H1 (cell line): Measurements from ENCODE around the gene RNASE9. TPM values are rescaled to one million over a fixed set of nuclear protein-coding genes. Genes with fewer than 3 reads are reported as not detected.
A peak's percentile ranks its signal among the peaks of the same experiment; 100 is the strongest.

ENCODE experiments used
- BCL11A ChIP-seq, 2 experiments: IDR thresholded peaks; one replicate each; pipeline ENCODE4 v1.6.1; 2011; ENCODE audit warnings: low read depth in 2 of 2, low read length in 2 of 2, mild to moderate bottlenecking in 2 of 2
- BRCA1 ChIP-seq: IDR thresholded peaks from 2 replicates; pipeline ENCODE4 v1.6.1; 2012; ENCODE audit warnings: low read depth, low read length, improper control_type of control experiment
- CBX5 ChIP-seq: fragments of 300-800, 300-1000 bp; sonication (generic); IDR thresholded peaks from 2 replicates; pipeline ENCODE4 v1.7.1; 2016; ENCODE audit warnings: antibody characterized with exemption, low read length, low read depth
- CTBP2 ChIP-seq: IDR thresholded peaks from 2 replicates; pipeline ENCODE4 v1.7.0; 2011; ENCODE audit warnings: borderline replicate concordance, mild to moderate bottlenecking, moderate library complexity, mixed read lengths, low read length; ENCODE audit not compliant: insufficient read depth, insufficient read length
- EGR1 ChIP-seq: IDR thresholded peaks from 2 replicates; pipeline ENCODE4 v1.6.1; 2011; ENCODE audit warnings: low read depth, low read length, borderline replicate concordance
- EZH2 ChIP-seq: fragments of 200-600 bp; sonication (generic); IDR thresholded peaks from 2 replicates; pipeline ENCODE4 v1.7.1; 2012; ENCODE audit warnings: low read depth, mild to moderate bottlenecking, moderate library complexity, low read length, inconsistent platforms; ENCODE audit not compliant: severe bottlenecking
- FOSL1 ChIP-seq: IDR thresholded peaks from 2 replicates; pipeline ENCODE4 v1.6.1; 2011; ENCODE audit warnings: mild to moderate bottlenecking, low read depth, low read length, moderate library complexity; ENCODE audit not compliant: insufficient read depth
- KDM1A ChIP-seq: fragments of 200-600, 300-600 bp; sonication (generic); IDR thresholded peaks from 2 replicates; pipeline ENCODE4 v1.7.1; 2016; ENCODE audit warnings: mild to moderate bottlenecking, low read length, borderline replicate concordance
- KDM4A ChIP-seq: IDR thresholded peaks from one replicate; pipeline ENCODE4 v1.7.1; 2012; ENCODE audit warnings: low read depth, mild to moderate bottlenecking, moderate library complexity, low read length, inconsistent platforms; ENCODE audit not compliant: severe bottlenecking
- KDM5A ChIP-seq: fragments of 200-600 bp; IDR thresholded peaks from 2 replicates; pipeline ENCODE4 v1.7.1; 2012; ENCODE audit warnings: mild to moderate bottlenecking, low read length, inconsistent platforms, mixed read lengths
- POLR2AphosphoS5 ChIP-seq: IDR thresholded peaks from 2 replicates; pipeline ENCODE4 v1.6.1; 2011; ENCODE audit warnings: low read depth, low read length
- SIRT6 ChIP-seq: IDR thresholded peaks from one replicate; pipeline ENCODE4 v1.7.1; 2012; ENCODE audit warnings: low read length, inconsistent platforms
- SP1 ChIP-seq: IDR thresholded peaks from 2 replicates; pipeline ENCODE4 v1.6.1; 2011; ENCODE audit warnings: low read depth, low read length
- SRF ChIP-seq: IDR thresholded peaks from 2 replicates; pipeline ENCODE4 v1.6.1; 2011; ENCODE audit warnings: mild to moderate bottlenecking, low read depth, low read length, moderate library complexity
- SUZ12 ChIP-seq: fragments of 200-600 bp; sonication (generic); IDR thresholded peaks from 2 replicates; pipeline ENCODE4 v1.6.1; 2012; ENCODE audit warnings: mild to moderate bottlenecking, inconsistent platforms, low read length, moderate library complexity, mixed read lengths
- TAF7 ChIP-seq: optimal IDR thresholded peaks from 2 replicates; pipeline ENCODE3; 2011; ENCODE audit warnings: low read depth, mild to moderate bottlenecking, inconsistent platforms, low read length, moderate library complexity, borderline replicate concordance
- TBP ChIP-seq: IDR thresholded peaks from 2 replicates; pipeline ENCODE4 v1.6.1; 2011; ENCODE audit warnings: low read depth, low read length, improper control_type of control experiment
- TCF12 ChIP-seq: IDR thresholded peaks from 2 replicates; pipeline ENCODE4 v1.6.1; 2011; ENCODE audit warnings: low read depth, mild to moderate bottlenecking, low read length
- TEAD4 ChIP-seq: IDR thresholded peaks from 2 replicates; pipeline ENCODE4 v1.6.1; 2012; ENCODE audit warnings: low read depth, low read length, inconsistent platforms, mixed read lengths
- polyA plus RNA-seq, 7 experiments: library from polyadenylated mRNA; depleted of rRNA in 3 of 7; stranded (reverse) in 5 of 7; unstranded in 2 of 7; fragments of >200 nt in 5 of 7; fragments of 200-250 nt in 2 of 7; gene quantifications; 1 replicate in 5 of 7; 2 replicates in 1 of 7; 4 replicates in 1 of 7; pipeline versions ENCODE4 v1.2.1 to v1.2.3, GENCODE V29; 2011 to 2013; ENCODE audit warnings: missing spikeins in 2 of 7, mixed read lengths in 2 of 7
- total RNA-seq: library from RNA; stranded (reverse); fragmentation: NEBNext Ultra II Directional; extraction: Animal tissue kit (Norgen Biotek cat#: 25700); gene quantifications from 2 replicates; pipeline ENCODE4 v1.2.1, GENCODE V29; 2021
- TF ChIP-seq, protein P1 (sequence below): IDR thresholded peaks from 2 replicates; pipeline ENCODE4 v1.6.1; 2011; ENCODE audit warnings: low read length, improper control_type of control experiment
- TF ChIP-seq, protein P2 (sequence below): IDR thresholded peaks from 2 replicates; pipeline ENCODE4 v1.6.1; 2012; ENCODE audit warnings: low read length, inconsistent platforms
- TF ChIP-seq, protein P3 (sequence below): IDR thresholded peaks from 2 replicates; pipeline ENCODE4 v1.6.1; 2011; ENCODE audit warnings: low read depth, mild to moderate bottlenecking, low read length; ENCODE audit not compliant: insufficient read depth

Gene RNASE9
- total and polyA plus RNA-seq, 2 of the 8 experiments (the other 6 are each of a cell fraction or from before 2014, with no cell fraction given) = 0.06 TPM; not detected in 1

DNA sequence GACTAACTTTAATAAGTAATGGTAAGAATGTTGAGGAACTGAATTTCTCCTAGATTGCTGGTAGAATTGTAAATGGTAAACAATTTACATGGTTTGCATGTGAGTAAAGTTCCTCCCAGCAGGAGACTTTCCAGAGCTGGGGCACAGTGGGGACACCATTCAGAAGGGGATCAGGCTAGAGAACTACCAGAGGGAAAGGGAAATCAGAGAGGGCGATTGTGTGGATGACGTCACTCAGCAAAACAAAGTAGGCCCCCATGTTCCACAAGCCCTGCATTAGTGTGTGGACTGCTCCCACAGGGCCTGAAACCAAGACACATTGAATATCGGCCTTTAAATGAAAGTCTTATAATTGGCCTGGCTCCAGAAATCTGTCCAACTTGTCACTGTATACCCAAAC is 17.5 kb upstream of the RNASE9 start (continued):
- 0 out of 2 replicates have a peak, but pooled peaks have one; percentile 33 for TF ChIP-seq TCF12
- TF ChIP-seq KDM5A = no peak
- TF ChIP-seq EGR1 = no peak
- TF ChIP-seq POLR2AphosphoS5 = no peak
- no peak for TF ChIP-seq SUZ12
- peak; percentile 34; the same call in 1 of the 2 replicates for TF ChIP-seq TBP
- TF ChIP-seq, protein P1, sequence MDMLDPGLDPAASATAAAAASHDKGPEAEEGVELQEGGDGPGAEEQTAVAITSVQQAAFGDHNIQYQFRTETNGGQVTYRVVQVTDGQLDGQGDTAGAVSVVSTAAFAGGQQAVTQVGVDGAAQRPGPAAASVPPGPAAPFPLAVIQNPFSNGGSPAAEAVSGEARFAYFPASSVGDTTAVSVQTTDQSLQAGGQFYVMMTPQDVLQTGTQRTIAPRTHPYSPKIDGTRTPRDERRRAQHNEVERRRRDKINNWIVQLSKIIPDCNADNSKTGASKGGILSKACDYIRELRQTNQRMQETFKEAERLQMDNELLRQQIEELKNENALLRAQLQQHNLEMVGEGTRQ = no peak
- TF ChIP-seq CBX5 = no peak
- no peak for TF ChIP-seq SRF
- TF ChIP-seq KDM1A = no peak; the same call in 1 of the 2 replicates
- TF ChIP-seq BRCA1 = no peak; the same call in 1 of the 2 replicates
- TF ChIP-seq TAF7 = no peak
- TF ChIP-seq, protein P2, sequence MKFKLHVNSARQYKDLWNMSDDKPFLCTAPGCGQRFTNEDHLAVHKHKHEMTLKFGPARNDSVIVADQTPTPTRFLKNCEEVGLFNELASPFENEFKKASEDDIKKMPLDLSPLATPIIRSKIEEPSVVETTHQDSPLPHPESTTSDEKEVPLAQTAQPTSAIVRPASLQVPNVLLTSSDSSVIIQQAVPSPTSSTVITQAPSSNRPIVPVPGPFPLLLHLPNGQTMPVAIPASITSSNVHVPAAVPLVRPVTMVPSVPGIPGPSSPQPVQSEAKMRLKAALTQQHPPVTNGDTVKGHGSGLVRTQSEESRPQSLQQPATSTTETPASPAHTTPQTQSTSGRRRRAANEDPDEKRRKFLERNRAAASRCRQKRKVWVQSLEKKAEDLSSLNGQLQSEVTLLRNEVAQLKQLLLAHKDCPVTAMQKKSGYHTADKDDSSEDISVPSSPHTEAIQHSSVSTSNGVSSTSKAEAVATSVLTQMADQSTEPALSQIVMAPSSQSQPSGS = peak; percentile 90
- no peak for TF ChIP-seq KDM4A
- TF ChIP-seq EZH2 = no peak
- no peak for TF ChIP-seq FOSL1
- TF ChIP-seq BCL11A (IDR thresholded peaks at IDR 0.05; ENCODE audit: low read depth in 2 of 2, low read length in 2 of 2) = peak; percentile 15 to 67
- peak; percentile 80 for TF ChIP-seq SP1
- TF ChIP-seq SIRT6 = no peak
- TF ChIP-seq TEAD4 = no peak
- TF ChIP-seq CTBP2 = no peak
- TF ChIP-seq, protein P3, sequence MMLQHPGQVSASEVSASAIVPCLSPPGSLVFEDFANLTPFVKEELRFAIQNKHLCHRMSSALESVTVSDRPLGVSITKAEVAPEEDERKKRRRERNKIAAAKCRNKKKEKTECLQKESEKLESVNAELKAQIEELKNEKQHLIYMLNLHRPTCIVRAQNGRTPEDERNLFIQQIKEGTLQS = no peak
